Kidney (tissue), 14 donors: Measurements from ENCODE around the gene C1QB. TPM values are rescaled to one million over a fixed set of nuclear protein-coding genes. Genes with fewer than 3 reads are reported as not detected.

Experiments
- DNase-seq, 5 donors: peaks; one replicate each; pipeline ENCODE4 v3.0.0-alpha.2; 2013 to 2020
- FAIRE-seq: peaks from 2 replicates; lab custom pipeline; 2012; peaks lifted over from hg19 to GRCh38; lab: Jason Lieb, UNC
- H3K27ac ChIP-seq, 2 donors: one replicate each; pipeline ENCODE4 v1.7.0; 2013; ENCODE audit warnings: low read depth in 2 of 2, low read length in 2 of 2, inconsistent platforms in 1 of 2
- H3K27me3 ChIP-seq: one replicate; pipeline ENCODE4 v1.7.1; 2013; ENCODE audit warnings: low read length, inconsistent platforms; ENCODE audit not compliant: control insufficient read depth, insufficient read depth
- H3K36me3 ChIP-seq, 3 donors: one replicate each; pipeline versions ENCODE4 v1.7.0 to v1.7.1; 2013; ENCODE audit warnings: low read length in 3 of 3, control low read depth in 1 of 3, inconsistent platforms in 1 of 3; ENCODE audit not compliant: insufficient read depth in 3 of 3, control insufficient read depth in 2 of 3
- H3K4me1 ChIP-seq, 3 donors: one replicate each; pipeline versions ENCODE4 v1.7.0 to v1.7.1; 2013; ENCODE audit warnings: low read length in 3 of 3, inconsistent platforms in 1 of 3, low read depth in 1 of 3; ENCODE audit not compliant: control insufficient read depth in 2 of 3, insufficient read depth in 2 of 3
- H3K4me3 ChIP-seq, 3 donors: one replicate each; pipeline versions ENCODE4 v1.7.0 to v1.8.1; 2013; ENCODE audit warnings: low read length in 3 of 3, control low read depth in 1 of 3, inconsistent platforms in 1 of 3
- H3K9ac ChIP-seq, 3 donors: one replicate each; pipeline versions ENCODE4 v1.7.0 to v1.7.1; 2013; ENCODE audit warnings: low read length in 3 of 3, control low read depth in 1 of 3, inconsistent platforms in 1 of 3
- H3K9me3 ChIP-seq, 3 donors: one replicate each; pipeline versions ENCODE4 v1.7.0 to v1.7.1; 2013; ENCODE audit warnings: low read length in 3 of 3, control low read depth in 1 of 3, inconsistent platforms in 1 of 3; ENCODE audit not compliant: control insufficient read depth in 2 of 3, insufficient read depth in 1 of 3
- intact Hi-C: fragments of 100-400 bp; cut with DNase I; formaldehyde crosslinking; loops from one replicate; pipeline ENCODE4 v1.11.1; 2022
- polyA plus RNA-seq: library from polyadenylated mRNA; stranded (reverse); fragments of 350-450 nt; fragmentation: Illumina TruSeq; extraction: RNeasy Lipid Tissue Mini Kit (QIAGEN cat#74804); gene quantifications from one replicate; pipeline ENCODE4 v1.2.3, GENCODE V29; 2014; ENCODE audit warnings: low read depth, low replicate concordance; ENCODE audit not compliant: insufficient read depth
- total RNA-seq: library from RNA; stranded (reverse); fragmentation: NEBNext Ultra II Directional; extraction: Animal tissue kit (Norgen Biotek cat#: 25700); gene quantifications from one replicate; pipeline ENCODE4 v1.2.1, GENCODE V29; 2021
- TF ChIP-seq, protein P1 (sequence below): IDR thresholded peaks from 3 replicates; pipeline ENCODE4 v1.5.1; 2012; ENCODE audit warnings: mild to moderate bottlenecking, moderate library complexity, borderline replicate concordance; ENCODE audit not compliant: insufficient read depth; ENCODE audit errors: extremely low read depth
- donor health status: control.
- donor health status: control.
- donor health status: control.
- donor health status: control.
- donor health status: control.
- donor health status: DM: yes; HTN: yes; CAD: no.
- donor health status: Normal renal cell carcinoma (clear cell type).

The C1QB gene
- total and polyA plus RNA-seq, 2 donors from 2014 or later, result 95.1 to 296 TPM

DNA sequence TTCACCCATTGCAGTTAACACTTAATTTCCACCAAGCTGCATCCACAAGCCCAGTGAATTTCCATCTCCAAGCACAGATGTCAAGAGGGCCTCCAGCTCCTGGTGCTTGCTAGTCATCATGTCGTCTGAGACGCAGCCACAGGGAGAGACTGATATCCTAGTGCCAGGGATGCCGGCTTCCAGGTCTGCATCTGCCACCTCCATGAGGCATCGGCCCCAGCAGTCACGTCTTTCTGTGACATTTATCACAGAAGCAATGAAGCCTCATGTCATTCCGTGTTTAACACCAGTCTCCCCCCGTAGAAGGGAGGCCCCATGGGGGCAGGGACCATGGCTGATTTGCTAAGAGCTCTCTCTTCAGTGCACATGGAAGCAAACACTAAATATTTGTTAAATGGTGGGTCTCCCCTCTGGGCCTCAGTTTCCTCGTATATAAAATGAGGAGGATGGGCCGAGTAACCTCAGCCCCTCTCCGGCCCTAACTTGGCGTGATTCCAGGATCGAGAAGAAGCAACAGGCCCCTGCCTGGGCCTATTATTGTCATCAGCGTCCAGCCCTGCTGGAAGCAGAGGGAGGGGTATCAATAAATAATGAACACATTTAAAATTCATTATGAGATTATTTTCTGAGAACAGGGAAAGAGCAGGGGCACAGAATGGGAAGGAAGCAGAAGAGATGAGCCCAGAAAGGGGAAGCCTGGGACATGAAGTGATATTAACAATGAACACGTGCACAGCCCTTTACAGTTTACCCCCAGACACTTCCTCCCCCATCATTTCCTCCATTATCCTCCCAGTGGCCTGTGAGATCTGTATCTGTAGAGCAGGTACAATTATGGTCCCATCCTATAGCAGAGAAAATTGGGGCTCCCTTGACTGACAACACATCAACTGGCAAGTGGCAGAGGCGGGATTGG lies 837 bp upstream of the C1QB start:
- Histone ChIP-seq H3K36me3 (no peaks in the 10 kb centered on the region), H3K27me3 (peaks cover 3% of the 10 kb centered on the region), H3K27ac (no peak overlapping the region), H3K9ac (no peak overlapping the region), H3K9me3 (no peaks in the 10 kb centered on the region), H3K4me1 (no peaks in the 10 kb centered on the region), H3K4me3 (no peak overlapping the region)
- no peak for DNase-seq
- TF ChIP-seq, protein P1, sequence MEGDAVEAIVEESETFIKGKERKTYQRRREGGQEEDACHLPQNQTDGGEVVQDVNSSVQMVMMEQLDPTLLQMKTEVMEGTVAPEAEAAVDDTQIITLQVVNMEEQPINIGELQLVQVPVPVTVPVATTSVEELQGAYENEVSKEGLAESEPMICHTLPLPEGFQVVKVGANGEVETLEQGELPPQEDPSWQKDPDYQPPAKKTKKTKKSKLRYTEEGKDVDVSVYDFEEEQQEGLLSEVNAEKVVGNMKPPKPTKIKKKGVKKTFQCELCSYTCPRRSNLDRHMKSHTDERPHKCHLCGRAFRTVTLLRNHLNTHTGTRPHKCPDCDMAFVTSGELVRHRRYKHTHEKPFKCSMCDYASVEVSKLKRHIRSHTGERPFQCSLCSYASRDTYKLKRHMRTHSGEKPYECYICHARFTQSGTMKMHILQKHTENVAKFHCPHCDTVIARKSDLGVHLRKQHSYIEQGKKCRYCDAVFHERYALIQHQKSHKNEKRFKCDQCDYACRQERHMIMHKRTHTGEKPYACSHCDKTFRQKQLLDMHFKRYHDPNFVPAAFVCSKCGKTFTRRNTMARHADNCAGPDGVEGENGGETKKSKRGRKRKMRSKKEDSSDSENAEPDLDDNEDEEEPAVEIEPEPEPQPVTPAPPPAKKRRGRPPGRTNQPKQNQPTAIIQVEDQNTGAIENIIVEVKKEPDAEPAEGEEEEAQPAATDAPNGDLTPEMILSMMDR, result no peak
- intact Hi-C loops, result no loop called here
- no peak for FAIRE-seq

DNA sequence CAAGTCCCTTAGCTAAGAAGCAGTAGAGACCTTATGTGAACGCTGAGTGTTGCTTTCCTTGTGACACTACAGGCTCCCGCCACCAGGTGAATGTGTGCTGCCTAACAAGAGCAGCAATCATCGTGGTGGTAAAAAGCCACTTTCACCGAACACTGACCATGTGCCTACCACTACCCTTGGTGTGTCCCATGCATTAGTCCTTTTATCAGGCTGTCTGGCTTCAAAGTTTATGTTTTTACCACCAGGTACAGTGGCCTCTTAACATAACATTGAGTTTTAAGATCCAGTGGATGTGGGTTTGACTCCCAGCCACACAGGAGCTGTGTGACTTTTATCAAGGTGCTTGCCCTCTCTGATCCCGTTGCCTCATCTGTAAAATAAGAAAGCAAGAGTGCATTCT lies 1.7 kb downstream of the C1QB start:
- FAIRE-seq (no peak), DNase-seq (no peak)
- Histone ChIP-seq H3K9ac (no peak overlapping the region), H3K27ac (no peak overlapping the region), H3K27me3 (peaks cover 3% of the 10 kb centered on the region), H3K4me3 (no peak overlapping the region), H3K4me1 (no peaks in the 10 kb centered on the region), H3K36me3 (no peaks in the 10 kb centered on the region), H3K9me3 (no peaks in the 10 kb centered on the region)
- intact Hi-C loops, result no loop called here
- TF ChIP-seq, protein P1, result no peak

GRCh38 chr1:22658385-22659163 lies 5.5 kb downstream of the C1QB start:
- Histone ChIP-seq H3K4me3 (no peak overlapping the region), H3K27ac (no peak overlapping the region), H3K27me3 (peaks cover 3% of the 10 kb centered on the region), H3K9ac (no peak overlapping the region), H3K36me3 (no peaks in the 10 kb centered on the region), H3K9me3 (no peaks in the 10 kb centered on the region), H3K4me1 (no peaks in the 10 kb centered on the region)
- no peak for FAIRE-seq
- intact Hi-C loops, result no loop called here
- no peak for DNase-seq
- TF ChIP-seq, protein P1, result no peak
